Mucosa of descending colon (tissue), 3 donors: ENCODE results near the gene UGT1A9. TPM values are rescaled to one million over a fixed set of nuclear protein-coding genes. Genes with fewer than 3 reads are reported as not detected.

ENCODE experiments used
- ATAC-seq: fragments of 200-7000 bp; cut with Tn5 transposase; one replicate; pipeline ENCODE4 v1.9.1; 2020; ENCODE audit warnings: mild to moderate bottlenecking, moderate library complexity
- DNase-seq, 3 donors: peaks; one replicate each; pipeline ENCODE4 v3.0.0-alpha.2; 2020
- H3K36me3 ChIP-seq: fragments of 200-600 bp; one replicate; pipeline ENCODE4 v1.8.0; 2021; ENCODE audit warnings: low read depth, mild to moderate bottlenecking
- H3K4me1 ChIP-seq: fragments of 200-600 bp; one replicate; pipeline ENCODE4 v1.8.0; 2021; ENCODE audit warnings: low read depth, mild to moderate bottlenecking
- H3K4me3 ChIP-seq: fragments of 200-600 bp; one replicate; pipeline ENCODE4 v1.8.0; 2021; ENCODE audit warnings: mild to moderate bottlenecking
- H3K9me3 ChIP-seq: fragments of 200-600 bp; one replicate; pipeline ENCODE4 v1.8.0; 2021; ENCODE audit warnings: mild to moderate bottlenecking
- intact Hi-C, 2 donors: fragments of 100-400 bp; cut with DNase I in 1 of 2; cut with micrococcal nuclease in 1 of 2; formaldehyde crosslinking; loops; one replicate each; pipeline versions ENCODE4 v1.11.0 to v1.11.1; 2022; cut with DNase I, micrococcal nuclease
- total RNA-seq, 3 donors: library from RNA; stranded (reverse); fragmentation: NEBNext Ultra II Directional in 2 of 3; extraction: Animal tissue kit (Norgen Biotek cat#: 25700) in 2 of 3; gene quantifications; one replicate each; pipeline versions ENCODE4 v1.2.1 to v1.2.4, GENCODE V29; 2021 to 2023
- TF ChIP-seq, protein P1 (sequence below): fragments of 200-600 bp; IDR thresholded peaks from one replicate; pipeline ENCODE4 v1.8.0; 2022; ENCODE audit warnings: antibody characterized with exemption, mild to moderate bottlenecking
- donor health status: DM: no; HTN: no; CAD: no; lungs with moderate emphysema.
- donor health status: DM: no; HTN: no; CAD: no.
- donor health status: DM: no; HTN: yes; CAD: no.

UGT1A9 gene
- total RNA-seq, 3 donors from 2014 or later: 3.6 to 11.4 (median 4.0) TPM

DNA sequence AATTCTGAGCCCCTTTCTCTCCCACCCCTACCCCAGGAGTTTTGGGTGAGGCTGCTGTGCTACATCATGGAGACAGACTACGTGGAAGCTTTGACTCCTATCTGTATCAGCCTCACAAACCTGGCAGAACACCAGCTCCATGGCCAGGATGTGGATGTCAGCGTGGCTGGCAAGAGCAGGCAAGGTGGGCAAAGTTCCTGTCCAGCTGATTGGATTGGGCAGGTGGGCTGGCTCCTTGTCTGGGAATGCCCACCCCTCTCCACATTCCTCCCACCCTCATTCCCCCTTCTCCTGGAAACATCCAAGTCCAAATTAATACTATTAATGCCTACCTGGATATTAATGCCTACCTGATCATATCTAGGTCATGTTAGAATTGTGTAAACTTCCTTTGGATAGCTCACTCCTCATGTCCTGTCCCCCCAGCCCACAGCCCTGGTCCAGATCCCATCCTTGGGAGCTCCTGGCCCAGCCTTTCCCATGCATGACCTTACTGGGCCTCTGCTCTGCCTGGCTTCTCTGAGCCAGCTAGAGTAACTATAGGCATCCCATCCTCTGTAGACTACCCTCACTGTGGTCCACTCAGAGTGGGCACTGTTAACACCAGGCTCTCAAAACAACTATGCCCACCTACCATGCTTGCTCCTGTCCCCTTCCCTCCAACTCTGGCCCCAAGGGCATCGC is 130.6 kb downstream of the UGT1A9 start:
- TF ChIP-seq, protein P1, sequence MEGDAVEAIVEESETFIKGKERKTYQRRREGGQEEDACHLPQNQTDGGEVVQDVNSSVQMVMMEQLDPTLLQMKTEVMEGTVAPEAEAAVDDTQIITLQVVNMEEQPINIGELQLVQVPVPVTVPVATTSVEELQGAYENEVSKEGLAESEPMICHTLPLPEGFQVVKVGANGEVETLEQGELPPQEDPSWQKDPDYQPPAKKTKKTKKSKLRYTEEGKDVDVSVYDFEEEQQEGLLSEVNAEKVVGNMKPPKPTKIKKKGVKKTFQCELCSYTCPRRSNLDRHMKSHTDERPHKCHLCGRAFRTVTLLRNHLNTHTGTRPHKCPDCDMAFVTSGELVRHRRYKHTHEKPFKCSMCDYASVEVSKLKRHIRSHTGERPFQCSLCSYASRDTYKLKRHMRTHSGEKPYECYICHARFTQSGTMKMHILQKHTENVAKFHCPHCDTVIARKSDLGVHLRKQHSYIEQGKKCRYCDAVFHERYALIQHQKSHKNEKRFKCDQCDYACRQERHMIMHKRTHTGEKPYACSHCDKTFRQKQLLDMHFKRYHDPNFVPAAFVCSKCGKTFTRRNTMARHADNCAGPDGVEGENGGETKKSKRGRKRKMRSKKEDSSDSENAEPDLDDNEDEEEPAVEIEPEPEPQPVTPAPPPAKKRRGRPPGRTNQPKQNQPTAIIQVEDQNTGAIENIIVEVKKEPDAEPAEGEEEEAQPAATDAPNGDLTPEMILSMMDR: no peak
- intact Hi-C loops: no loop called here
- H3K36me3 ChIP-seq: no peaks in the 10 kb centered on the region
- H3K9me3 ChIP-seq: no peaks in the 10 kb centered on the region
- no peaks in the 10 kb centered on the region for H3K4me1 ChIP-seq
- H3K4me3 ChIP-seq: no peak overlapping the region
- no peak for DNase-seq
- ATAC-seq: no peak

DNA sequence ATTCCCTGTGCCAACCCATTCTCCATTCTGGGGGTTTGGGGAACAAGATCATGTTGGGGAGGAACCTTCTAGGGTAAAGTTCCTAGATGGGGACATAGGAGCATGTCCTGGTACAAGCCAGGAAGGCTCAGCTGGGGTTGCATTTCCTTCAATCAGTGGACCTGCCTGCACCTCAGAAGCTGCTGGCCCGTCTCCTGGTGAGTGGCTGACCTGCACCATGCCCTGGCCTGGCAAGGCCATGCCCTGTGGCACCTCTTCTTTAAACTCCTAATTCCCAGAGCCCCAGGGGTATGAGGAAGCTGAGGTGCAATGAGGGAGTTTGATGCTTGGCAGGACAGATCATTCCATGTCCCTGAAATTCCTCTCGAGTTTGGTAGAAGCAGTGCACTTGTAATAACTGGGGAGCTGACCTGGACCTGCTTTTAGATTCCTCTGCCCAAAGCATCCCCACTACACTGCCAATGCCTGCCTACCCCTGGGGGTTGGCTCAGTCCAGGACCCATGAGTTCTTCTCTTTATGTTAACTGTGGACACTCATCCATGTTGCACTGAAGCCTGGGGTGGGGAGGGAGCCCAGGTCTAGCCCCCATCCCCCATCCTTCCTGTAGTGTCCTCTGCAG is 131.7 kb downstream of the UGT1A9 start:
- DNase-seq (no peak), ATAC-seq (no peak)
- Histone ChIP-seq H3K9me3 (no peaks in the 10 kb centered on the region), H3K4me1 (no peaks in the 10 kb centered on the region), H3K36me3 (no peaks in the 10 kb centered on the region), H3K4me3 (no peak overlapping the region)
- TF ChIP-seq, protein P1: no peak
- intact Hi-C loops: no loop called here

DNA sequence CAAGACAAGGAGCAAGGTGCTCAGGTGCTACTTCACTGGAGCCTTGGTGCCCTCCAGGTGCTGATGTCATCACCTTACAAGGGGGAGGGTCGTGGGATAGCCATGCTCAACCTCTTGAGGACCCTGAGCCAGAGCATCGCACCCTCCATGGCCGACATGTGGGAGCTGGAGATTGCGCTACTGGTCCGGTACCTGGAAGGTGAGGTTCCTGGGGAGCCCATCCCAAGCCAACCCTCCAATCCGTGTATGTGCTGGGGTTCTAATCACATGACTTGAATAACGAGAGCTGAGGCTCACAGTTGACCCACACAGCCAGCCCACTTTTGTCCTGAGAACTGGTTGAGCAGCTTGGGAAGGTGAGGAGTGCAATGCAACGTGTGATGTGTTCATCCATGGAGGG is 132.3 kb downstream of the UGT1A9 start:
- intact Hi-C loops: no loop called here
- Histone ChIP-seq H3K9me3 (no peaks in the 10 kb centered on the region), H3K36me3 (no peaks in the 10 kb centered on the region), H3K4me3 (no peak overlapping the region), H3K4me1 (no peaks in the 10 kb centered on the region)
- TF ChIP-seq, protein P1: no peak
- ATAC-seq (no peak), DNase-seq (no peak)

DNA sequence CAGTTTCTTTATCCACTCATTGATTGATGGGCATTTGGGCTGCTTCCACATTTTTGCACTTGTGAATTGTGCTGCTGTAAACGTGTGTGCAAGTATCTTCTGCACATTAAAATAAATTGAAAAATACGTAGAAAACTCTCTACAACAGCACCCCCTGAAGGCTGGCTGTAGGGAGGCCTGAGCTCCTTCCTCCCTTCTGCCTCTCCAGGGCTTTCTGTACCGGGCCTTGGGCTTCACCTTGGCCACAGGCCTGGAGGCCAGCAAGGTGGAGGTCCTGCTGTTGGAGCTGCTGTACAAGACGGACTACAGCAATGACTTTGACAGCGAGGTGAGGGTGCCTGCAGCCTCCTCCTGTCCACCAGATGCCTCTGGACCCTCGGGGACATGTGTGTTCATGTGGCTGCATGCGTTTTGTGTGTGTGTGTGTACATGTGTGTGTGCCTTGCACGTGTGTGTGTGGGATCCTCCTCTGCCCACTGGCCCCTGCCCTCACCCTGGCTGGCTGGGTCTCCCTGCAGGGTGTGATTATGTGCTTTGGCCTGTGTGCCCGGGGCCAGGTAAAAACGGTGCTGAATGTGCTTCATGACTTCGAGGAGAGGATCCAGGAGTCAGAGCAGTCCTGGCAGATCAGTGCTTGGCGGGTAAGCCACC is 135.6 kb downstream of the UGT1A9 start:
- Histone ChIP-seq H3K9me3 (no peaks in the 10 kb centered on the region), H3K4me1 (no peaks in the 10 kb centered on the region), H3K36me3 (no peaks in the 10 kb centered on the region), H3K4me3 (no peak overlapping the region)
- intact Hi-C loops: no loop called here
- TF ChIP-seq, protein P1: no peak
- ATAC-seq (no peak), DNase-seq (no peak)

DNA sequence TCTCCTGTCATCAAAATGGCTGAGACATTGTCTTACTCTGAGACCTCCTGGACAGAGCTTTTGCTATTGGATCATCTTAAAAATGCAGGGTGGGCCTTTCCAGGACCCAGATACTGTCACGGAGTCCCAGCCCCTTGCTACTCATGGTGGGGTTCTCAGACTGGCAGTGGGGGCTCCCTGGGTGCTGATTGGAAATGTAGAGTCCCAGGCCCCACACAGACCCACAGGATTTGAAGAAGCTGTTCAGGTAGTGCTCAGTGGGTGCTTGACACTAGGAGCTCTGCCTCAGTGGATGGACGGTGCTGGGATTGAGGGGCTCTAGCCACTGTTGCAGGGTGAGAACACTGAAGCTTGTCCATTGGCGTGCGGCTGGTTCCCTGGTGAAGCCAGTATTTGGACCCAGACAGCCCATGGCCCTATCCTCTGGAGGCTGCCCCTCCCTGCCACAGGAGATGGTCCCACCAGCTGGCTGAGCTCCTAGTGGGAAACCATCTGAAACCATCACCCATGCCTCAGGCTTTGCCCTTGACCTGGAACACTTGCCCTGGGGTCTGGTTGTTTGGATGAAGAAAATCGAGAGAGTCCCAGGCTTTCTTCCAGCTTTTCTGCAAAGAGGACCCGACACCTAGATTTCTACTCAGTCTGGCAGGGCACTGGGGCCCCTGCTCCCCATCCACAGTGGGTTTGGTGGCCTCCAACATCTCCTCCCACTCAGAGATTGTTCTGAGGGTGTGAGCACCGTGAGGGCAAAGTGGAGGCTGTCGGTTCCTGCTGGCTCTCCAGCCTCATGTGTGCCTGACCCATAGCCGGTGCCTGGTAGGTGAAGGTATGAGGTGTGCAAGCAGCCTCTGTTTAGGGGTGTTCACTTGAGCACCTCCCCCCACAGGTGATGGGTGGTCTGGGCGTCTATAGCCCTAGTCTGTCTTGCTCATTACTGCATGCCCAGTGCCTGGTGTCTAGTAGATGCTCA is 136.6 kb downstream of the UGT1A9 start:
- no peak for DNase-seq
- Histone ChIP-seq H3K36me3 (no peaks in the 10 kb centered on the region), H3K4me1 (no peaks in the 10 kb centered on the region), H3K4me3 (no peak overlapping the region), H3K9me3 (no peaks in the 10 kb centered on the region)
- intact Hi-C loops: no loop called here
- TF ChIP-seq, protein P1: no peak
- ATAC-seq: no peak
